ENCODE data around the gene DLG2. TPM values are rescaled to one million over a fixed set of nuclear protein-coding genes. Genes with fewer than 3 reads are reported as not detected.

DLG2 gene
- total RNA-seq, 3 donors from 2014 or later, result 4.3 to 12.3 (median 6.9) TPM

DNA sequence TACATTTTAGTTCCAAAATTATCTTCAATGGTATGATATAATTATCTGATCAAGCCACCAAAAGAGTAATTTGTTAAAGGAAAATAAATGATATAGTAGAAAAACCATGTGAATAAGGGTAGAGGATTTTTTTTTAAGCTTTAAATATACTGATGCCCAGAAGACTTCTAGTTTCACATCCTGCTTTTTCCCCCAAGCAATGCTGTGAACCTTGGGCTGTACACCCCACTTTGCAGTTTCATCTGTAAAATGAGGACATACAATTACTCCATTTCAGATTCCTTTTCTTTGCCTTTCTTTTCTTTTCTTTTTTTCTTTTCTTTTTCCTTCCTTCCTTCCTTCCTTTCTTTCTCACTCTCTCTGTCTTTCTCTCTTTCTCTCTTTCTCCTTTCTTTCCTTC lies 1125.4 kb downstream of the DLG2 start:
- TF ChIP-seq, protein P1, sequence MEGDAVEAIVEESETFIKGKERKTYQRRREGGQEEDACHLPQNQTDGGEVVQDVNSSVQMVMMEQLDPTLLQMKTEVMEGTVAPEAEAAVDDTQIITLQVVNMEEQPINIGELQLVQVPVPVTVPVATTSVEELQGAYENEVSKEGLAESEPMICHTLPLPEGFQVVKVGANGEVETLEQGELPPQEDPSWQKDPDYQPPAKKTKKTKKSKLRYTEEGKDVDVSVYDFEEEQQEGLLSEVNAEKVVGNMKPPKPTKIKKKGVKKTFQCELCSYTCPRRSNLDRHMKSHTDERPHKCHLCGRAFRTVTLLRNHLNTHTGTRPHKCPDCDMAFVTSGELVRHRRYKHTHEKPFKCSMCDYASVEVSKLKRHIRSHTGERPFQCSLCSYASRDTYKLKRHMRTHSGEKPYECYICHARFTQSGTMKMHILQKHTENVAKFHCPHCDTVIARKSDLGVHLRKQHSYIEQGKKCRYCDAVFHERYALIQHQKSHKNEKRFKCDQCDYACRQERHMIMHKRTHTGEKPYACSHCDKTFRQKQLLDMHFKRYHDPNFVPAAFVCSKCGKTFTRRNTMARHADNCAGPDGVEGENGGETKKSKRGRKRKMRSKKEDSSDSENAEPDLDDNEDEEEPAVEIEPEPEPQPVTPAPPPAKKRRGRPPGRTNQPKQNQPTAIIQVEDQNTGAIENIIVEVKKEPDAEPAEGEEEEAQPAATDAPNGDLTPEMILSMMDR (IDR thresholded peaks at IDR 0.05), result no peak
- TF ChIP-seq POLR2AphosphoS5 (IDR thresholded peaks at IDR 0.05) (no peak), POLR2A (IDR thresholded peaks at IDR 0.05) (no peak)
- no peaks in the 10 kb centered on the region for H3K36me3 ChIP-seq
- no peak overlapping the region for H3K27ac ChIP-seq
- intact Hi-C loops (cut with DNase I; ENCODE audit: low total_unique reads), result no loop called here
- H3K4me1 ChIP-seq, result no peaks in the 10 kb centered on the region
- no peaks in the 10 kb centered on the region for H3K9me3 ChIP-seq
- no peak overlapping the region for H3K4me3 ChIP-seq
- no peaks in the 10 kb centered on the region for H3K27me3 ChIP-seq
- no peak for DNase-seq (ENCODE audit: low spot score in 2 of 2)

- H3K9me3 ChIP-seq, result no peaks in the 10 kb centered on the region
- DNase-seq (ENCODE audit: low spot score in 2 of 2), result no peak
- intact Hi-C loops (cut with DNase I; ENCODE audit: low total_unique reads), result no loop called here
Measured at GRCh38 chr11:84497981-84498411, 1129.1 kb downstream of the DLG2 start.

GRCh38 chr11:84497181-84497580 lies 1130.0 kb downstream of the DLG2 start:
- no peak overlapping the region for H3K27ac ChIP-seq
- H3K4me3 ChIP-seq, result no peak overlapping the region
- H3K36me3 ChIP-seq, result no peaks in the 10 kb centered on the region
- intact Hi-C loops (cut with DNase I; ENCODE audit: low total_unique reads), result no loop called here
- no peaks in the 10 kb centered on the region for H3K4me1 ChIP-seq
- H3K27me3 ChIP-seq, result no peaks in the 10 kb centered on the region
- DNase-seq (ENCODE audit: low spot score in 2 of 2), result no peak
- TF ChIP-seq POLR2A (IDR thresholded peaks at IDR 0.05), result no peak
- TF ChIP-seq POLR2AphosphoS5 (IDR thresholded peaks at IDR 0.05), result no peak
- TF ChIP-seq, protein P1 (IDR thresholded peaks at IDR 0.05), result no peak
- H3K9me3 ChIP-seq, result no peaks in the 10 kb centered on the region

More at GRCh38 chr11:84497981-84498411, 1129.1 kb downstream of the DLG2 start:
- H3K27me3 ChIP-seq, result no peaks in the 10 kb centered on the region
- H3K4me3 ChIP-seq, result no peak overlapping the region
- TF ChIP-seq, protein P1 (IDR thresholded peaks at IDR 0.05), result no peak
- no peak for TF ChIP-seq POLR2AphosphoS5 (IDR thresholded peaks at IDR 0.05)
- H3K36me3 ChIP-seq, result no peaks in the 10 kb centered on the region
- no peak overlapping the region for H3K27ac ChIP-seq
- no peaks in the 10 kb centered on the region for H3K4me1 ChIP-seq

DNA sequence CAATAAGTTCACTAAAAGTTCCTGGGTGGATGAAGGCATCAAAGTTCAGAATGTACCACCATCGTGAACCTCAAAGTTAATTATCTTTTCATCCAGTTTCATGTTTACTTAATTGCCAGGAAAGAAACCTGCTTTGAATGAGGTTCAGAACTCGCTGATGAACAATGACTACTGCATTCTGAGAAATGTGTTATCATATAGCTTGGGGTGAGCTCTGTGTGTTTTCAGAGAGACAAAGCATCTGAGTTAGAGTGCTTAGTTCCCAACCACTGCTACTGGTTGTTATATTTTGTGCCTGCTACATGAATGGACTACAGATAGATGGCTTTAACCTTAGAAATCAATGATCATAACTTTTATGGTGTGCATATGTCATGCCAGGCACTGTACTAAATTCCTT lies 1131.0 kb downstream of the DLG2 start:
- no peak overlapping the region for H3K27ac ChIP-seq
- DNase-seq (ENCODE audit: low spot score in 2 of 2), result no peak
- H3K9me3 ChIP-seq, result no peaks in the 10 kb centered on the region
- no peaks in the 10 kb centered on the region for H3K36me3 ChIP-seq
- H3K4me3 ChIP-seq, result no peak overlapping the region
- no peaks in the 10 kb centered on the region for H3K27me3 ChIP-seq
- TF ChIP-seq, protein P1 (IDR thresholded peaks at IDR 0.05), result no peak
- no peak for TF ChIP-seq POLR2A (IDR thresholded peaks at IDR 0.05)
- TF ChIP-seq POLR2AphosphoS5 (IDR thresholded peaks at IDR 0.05), result no peak
- no peaks in the 10 kb centered on the region for H3K4me1 ChIP-seq
- intact Hi-C loops (cut with DNase I; ENCODE audit: low total_unique reads), result no loop called here

- Histone ChIP-seq H3K4me3 (no peak overlapping the region), H3K27me3 (no peaks in the 10 kb centered on the region), H3K9me3 (no peaks in the 10 kb centered on the region), H3K36me3 (no peaks in the 10 kb centered on the region), H3K27ac (no peak overlapping the region), H3K4me1 (no peaks in the 10 kb centered on the region)
- DNase-seq (ENCODE audit: low spot score in 2 of 2), result no peak
- intact Hi-C loops (cut with DNase I; ENCODE audit: low total_unique reads), result no loop called here
- TF ChIP-seq POLR2A (IDR thresholded peaks at IDR 0.05) (no peak), POLR2AphosphoS5 (IDR thresholded peaks at IDR 0.05) (no peak)
- TF ChIP-seq, protein P1 (IDR thresholded peaks at IDR 0.05), result no peak
Measured at GRCh38 chr11:84480131-84480530, 1147.0 kb downstream of the DLG2 start.
